Muscle of back (tissue), 10 donors: ENCODE data around the gene HSF4. TPM values are rescaled to one million over a fixed set of nuclear protein-coding genes. Genes with fewer than 3 reads are reported as not detected.

Experiments used
- polyA plus RNA-seq, 10 donors: library from polyadenylated mRNA; unstranded; fragments of 120-200 nt; gene quantifications; one replicate each; pipeline ENCODE4 v1.2.1, GENCODE V29; 2013; ENCODE audit not compliant: insufficient read length in 10 of 10

Gene HSF4
- polyA plus RNA-seq, 10 donors, result 1.5 to 8.6 (median 3.7) TPM

Other genes with a start within 250 kb of the HSF4 start
- gene CDH16, start 245.9 kb upstream of the HSF4 start, polyA plus RNA-seq, result under 1 TPM in 5 of 10 donors, not detected in 5; 0.07 to 0.31 (median 0.13) TPM
- gene RRAD, start 239.2 kb upstream of the HSF4 start, polyA plus RNA-seq, result 10 to 100 TPM in 1 of 10 donors, 1 to 10 TPM in 9; 2.6 to 13.1 (median 4.7) TPM
- gene CIAO2B, start 230.3 kb upstream of the HSF4 start, polyA plus RNA-seq, result 10 to 100 TPM; 71.1 to 99.3 (median 82.0) TPM
- gene CES2, start 229.2 kb upstream of the HSF4 start, polyA plus RNA-seq, result 10 to 100 TPM; 22.3 to 28.6 (median 26.0) TPM
- under 1 TPM; 0.13 to 0.42 (median 0.30) TPM for gene CES3, start 203.5 kb upstream of the HSF4 start, polyA plus RNA-seq
- 1 to 10 TPM; 1.5 to 7.0 (median 2.9) TPM for gene CES4A, start 176.2 kb upstream of the HSF4 start, polyA plus RNA-seq
- gene CBFB, start 135.6 kb upstream of the HSF4 start, polyA plus RNA-seq, result 10 to 100 TPM; 36.8 to 59.8 (median 40.7) TPM
- 10 to 100 TPM; 15.6 to 20.5 (median 18.9) TPM for gene PHAF1, start 54.8 kb upstream of the HSF4 start, polyA plus RNA-seq
- 10 to 100 TPM in 8 of 10 donors, 1 to 10 TPM in 2; 8.1 to 16.6 (median 11.5) TPM for gene B3GNT9, start 13.7 kb upstream of the HSF4 start, polyA plus RNA-seq
- gene TRADD, start 4.8 kb upstream of the HSF4 start, polyA plus RNA-seq, result 1 to 10 TPM; 2.4 to 8.4 (median 3.6) TPM
- gene FBXL8, start 4.8 kb upstream of the HSF4 start, polyA plus RNA-seq, result 1 to 10 TPM in 9 of 10 donors, under 1 TPM in 1; 0.96 to 3.4 (median 2.3) TPM
- 10 to 100 TPM; 14.6 to 36.6 (median 26.6) TPM for gene NOL3, start 5.8 kb downstream of the HSF4 start, polyA plus RNA-seq
- 10 to 100 TPM; 12.5 to 26.5 (median 18.1) TPM for gene MATCAP1, start 19.2 kb downstream of the HSF4 start, polyA plus RNA-seq
- gene EXOC3L1, start 25.4 kb downstream of the HSF4 start, polyA plus RNA-seq, result 10 to 100 TPM in 5 of 10 donors, 1 to 10 TPM in 5; 7.6 to 13.9 (median 9.9) TPM
- gene E2F4, start 27.4 kb downstream of the HSF4 start, polyA plus RNA-seq, result 10 to 100 TPM; 31.7 to 48.1 (median 41.0) TPM
- 1 to 10 TPM in 6 of 10 donors, under 1 TPM in 4; 0.48 to 2.2 (median 1.2) TPM for gene ELMO3, start 34.4 kb downstream of the HSF4 start, polyA plus RNA-seq
- gene TMEM208, start 62.4 kb downstream of the HSF4 start, polyA plus RNA-seq, result 10 to 100 TPM; 15.0 to 28.3 (median 19.5) TPM
- gene FHOD1, start 82.7 kb downstream of the HSF4 start, polyA plus RNA-seq, result 10 to 100 TPM; 15.8 to 28.2 (median 18.6) TPM
- gene SLC9A5, start 84.2 kb downstream of the HSF4 start, polyA plus RNA-seq, result 1 to 10 TPM in 7 of 10 donors, under 1 TPM in 3; 0.72 to 1.6 (median 1.3) TPM
- gene PLEKHG4, start 114.8 kb downstream of the HSF4 start, polyA plus RNA-seq, result 10 to 100 TPM in 3 of 10 donors, 1 to 10 TPM in 7; 4.3 to 13.5 (median 7.5) TPM
- gene KCTD19, start 162.0 kb downstream of the HSF4 start, polyA plus RNA-seq, result under 1 TPM; 0.05 to 0.36 (median 0.28) TPM
- 1 to 10 TPM in 1 of 10 donors, under 1 TPM in 9; 0.15 to 1.7 (median 0.30) TPM for gene LRRC36, start 162.1 kb downstream of the HSF4 start, polyA plus RNA-seq
- gene TPPP3, start 228.8 kb downstream of the HSF4 start, polyA plus RNA-seq, result 100 to 1,000 TPM; 305 to 544 (median 455) TPM